ENCODE results near the gene THRB.

THRB gene

GRCh38 chr3:24375947-24376384 lies 118.7 kb downstream of the THRB start:
- DNase-seq (ENCODE audit: low read depth), result no peak

- no peak for DNase-seq (ENCODE audit: low read depth)
These were observed 119.8 kb downstream of the THRB start for GRCh38 chr3:24374801-24375200.

GRCh38 chr3:24373198-24373959 lies 121.3 kb downstream of the THRB start:
- no peak for DNase-seq (ENCODE audit: low read depth)

- no peak for DNase-seq (ENCODE audit: low read depth)
These were observed 122.0 kb downstream of the THRB start for GRCh38 chr3:24372559-24373197.

GRCh38 chr3:24370352-24371090 lies 124.1 kb downstream of the THRB start:
- no peak for DNase-seq (ENCODE audit: low read depth)

- no peak for DNase-seq (ENCODE audit: low read depth)
These were observed 126.0 kb downstream of the THRB start for GRCh38 chr3:24368605-24369004.

GRCh38 chr3:24367664-24368264 lies 126.9 kb downstream of the THRB start:
- no peak for DNase-seq (ENCODE audit: low read depth)

GRCh38 chr3:24367216-24367615 lies 127.4 kb downstream of the THRB start:
- no peak for DNase-seq (ENCODE audit: low read depth)

- no peak for DNase-seq (ENCODE audit: low read depth)
These were observed 129.5 kb downstream of the THRB start for GRCh38 chr3:24365168-24365567.

GRCh38 chr3:24364359-24364758 lies 130.3 kb downstream of the THRB start:
- DNase-seq (ENCODE audit: low read depth), result no peak

GRCh38 chr3:24363242-24363641 lies 131.4 kb downstream of the THRB start:
- no peak for DNase-seq (ENCODE audit: low read depth)

- no peak for DNase-seq (ENCODE audit: low read depth)
These were observed 133.0 kb downstream of the THRB start for GRCh38 chr3:24361623-24362022.

- no peak for DNase-seq (ENCODE audit: low read depth)
These were observed 133.7 kb downstream of the THRB start for GRCh38 chr3:24360957-24361356.

GRCh38 chr3:24359645-24360462 lies 134.8 kb downstream of the THRB start:
- no peak for DNase-seq (ENCODE audit: low read depth)

GRCh38 chr3:24359102-24359501 lies 135.5 kb downstream of the THRB start:
- no peak for DNase-seq (ENCODE audit: low read depth)

GRCh38 chr3:24357635-24358034 lies 137.0 kb downstream of the THRB start:
- DNase-seq (ENCODE audit: low read depth), result no peak

GRCh38 chr3:24355806-24356205 lies 138.8 kb downstream of the THRB start:
- DNase-seq (ENCODE audit: low read depth), result no peak

GRCh38 chr3:24354230-24354629 lies 140.4 kb downstream of the THRB start:
- no peak for DNase-seq (ENCODE audit: low read depth)

- no peak for DNase-seq (ENCODE audit: low read depth)
These were observed 141.6 kb downstream of the THRB start for GRCh38 chr3:24352893-24353553.

GRCh38 chr3:24351779-24352469 lies 142.7 kb downstream of the THRB start:
- peak; percentile 17 for DNase-seq (ENCODE audit: low read depth)

Measured in GM04504 (cell line).